Left ventricle myocardium inferior (tissue), 1 donor: ENCODE measurements around the gene CCDC136. TPM values are rescaled to one million over a fixed set of nuclear protein-coding genes. Genes with fewer than 3 reads are reported as not detected.
A peak's percentile ranks its signal among the peaks of the same experiment; 100 is the strongest.

Experiments
- DNase-seq: peaks from one replicate; pipeline ENCODE4 v3.0.0-alpha.2; 2020
- H3K27ac ChIP-seq: fragments of 200-600 bp; replicated peaks from 2 replicates; pipeline ENCODE4 v1.8.0; 2021
- H3K27me3 ChIP-seq: fragments of 200-600 bp; 2 replicates; pipeline ENCODE4 v1.8.0; 2021; ENCODE audit warnings: low read depth
- H3K36me3 ChIP-seq: fragments of 200-600 bp; 2 replicates; pipeline ENCODE4 v1.8.0; 2021
- H3K4me1 ChIP-seq: fragments of 200-600 bp; 2 replicates; pipeline ENCODE4 v1.8.0; 2021
- H3K4me3 ChIP-seq: fragments of 200-600 bp; 2 replicates; pipeline ENCODE4 v1.8.0; 2021; ENCODE audit warnings: mild to moderate bottlenecking, moderate library complexity
- H3K9me3 ChIP-seq: fragments of 200-600 bp; replicated peaks from 2 replicates; pipeline ENCODE4 v1.8.0; 2021
- CTCF ChIP-seq: fragments of 200-600 bp; IDR thresholded peaks from 2 replicates; pipeline ENCODE4 v1.8.0; 2021; ENCODE audit warnings: antibody characterized with exemption, mild to moderate bottlenecking, borderline replicate concordance
- intact Hi-C: fragments of 100-400 bp; cut with micrococcal nuclease; formaldehyde crosslinking; loops from one replicate; pipeline ENCODE4 v1.11.0; 2022
- total RNA-seq: library from RNA; stranded (reverse); fragmentation: NEBNext Ultra II Directional; extraction: Animal tissue kit (Norgen Biotek cat#: 25700); gene quantifications from one replicate; pipeline ENCODE4 v1.2.1, GENCODE V29; 2021
- donor health status: DM: no; HTN: yes; CAD: no; lungs with severe emphysema.

CCDC136 gene
- total RNA-seq, 1 donor from 2014 or later, result 8.2 TPM

GRCh38 chr7:128869944-128870285 lies 78.1 kb downstream of the CCDC136 start:
- H3K27ac ChIP-seq, result no peak overlapping the region
- DNase-seq, result no peak

GRCh38 chr7:128871050-128871449 lies 79.3 kb downstream of the CCDC136 start:
- DNase-seq, result no peak
- no peak for TF ChIP-seq CTCF
- no peaks in the 10 kb centered on the region for H3K9me3 ChIP-seq
- no peak overlapping the region for H3K4me3 ChIP-seq
- H3K27ac ChIP-seq, result no peak overlapping the region
- H3K4me1 ChIP-seq, result peaks cover 22% of the 10 kb centered on the region
- peaks cover 4% of the 10 kb centered on the region for H3K36me3 ChIP-seq
- H3K27me3 ChIP-seq, result peaks cover 10% of the 10 kb centered on the region
- intact Hi-C loops, result loop anchor here (10.0 kb wide), 1 partner anchor 266 kb away; no protein-coding TSS in a partner anchor

More at GRCh38 chr7:128869944-128870285, 78.1 kb downstream of the CCDC136 start:
- Histone ChIP-seq H3K27me3 (peaks cover 10% of the 10 kb centered on the region), H3K36me3 (peaks cover 14% of the 10 kb centered on the region), H3K4me3 (peak overlapping the region; percentile 74), H3K9me3 (no peaks in the 10 kb centered on the region), H3K4me1 (peaks cover 22% of the 10 kb centered on the region)
- intact Hi-C loops, result loop anchor here (10.0 kb wide), 1 partner anchor 265 kb away; no protein-coding TSS in a partner anchor
- TF ChIP-seq CTCF, result no peak

Other genes with a start within 250 kb of the CCDC136 start
- gene GARIN1A, start 119.7 kb upstream of the CCDC136 start, total RNA-seq, result 1.6 TPM
- 236 TPM for gene CALU, start 52.6 kb upstream of the CCDC136 start, total RNA-seq
- not detected for gene OPN1SW, start 16.2 kb upstream of the CCDC136 start, total RNA-seq
- gene FLNC, start 38.4 kb downstream of the CCDC136 start, total RNA-seq, result 839 TPM
- 101 TPM for gene ATP6V1F, start 70.9 kb downstream of the CCDC136 start, total RNA-seq
- gene KCP, start 118.7 kb downstream of the CCDC136 start, total RNA-seq, result 0.19 TPM
- 2.2 TPM for gene IRF5, start 146.0 kb downstream of the CCDC136 start, total RNA-seq